HFFc6 (cell line): ENCODE data around the gene FAM111A. TPM values are rescaled to one million over a fixed set of nuclear protein-coding genes. Genes with fewer than 3 reads are reported as not detected.
A peak's percentile ranks its signal among the peaks of the same experiment; 100 is the strongest.
"Not testable (repeated sequence)": the region's sequence is repeated elsewhere in the genome, so short reads cannot be mapped to it uniquely, and the experiment has no call there.

Experiments
- DNase-seq: peaks from one replicate; pipeline ENCODE4 v3.0.0-alpha.2; 2018
- H3K27ac Mint-ChIP-seq: 2 replicates; pipeline ENCODE4 v1.8.0; 2020; ENCODE audit warnings: mild to moderate bottlenecking, mixed read lengths
- H3K27me3 Mint-ChIP-seq: 2 replicates; pipeline ENCODE4 v1.8.0; 2021; ENCODE audit warnings: mild to moderate bottlenecking, moderate library complexity, mixed read lengths; ENCODE audit not compliant: insufficient read depth
- H3K36me3 Mint-ChIP-seq: 2 replicates; pipeline ENCODE4 v1.8.0; 2021; ENCODE audit warnings: low read depth, mixed read lengths
- H3K4me1 Mint-ChIP-seq: 2 replicates; pipeline ENCODE4 v1.8.0; 2020; ENCODE audit warnings: low read depth, mixed read lengths
- H3K4me3 Mint-ChIP-seq: 2 replicates; pipeline ENCODE4 v1.8.0; 2020; ENCODE audit warnings: mild to moderate bottlenecking, moderate library complexity, mixed read lengths
- H3K9me3 Mint-ChIP-seq: 2 replicates; pipeline ENCODE4 v1.8.0; 2020; ENCODE audit warnings: mild to moderate bottlenecking, mixed read lengths
- total RNA-seq, 6 experiments: library from RNA; stranded (reverse); fragmentation: NEBNext Ultra II Directional; extraction: Animal tissue kit (Norgen Biotek cat#: 25700); gene quantifications; 2 replicates in 1 of 6; 3 replicates in 5 of 6; pipeline ENCODE4 v1.2.3, GENCODE V29; 2021
- TF ChIP-seq, protein P1 (sequence below): fragments of 200-600 bp; sonication (generic); IDR thresholded peaks from 2 replicates; pipeline ENCODE4 v1.5.0; 2021; ENCODE audit warnings: antibody characterized with exemption, mild to moderate bottlenecking

FAM111A gene
- total RNA-seq, 6 experiments from 2014 or later: 28.7 to 56.6 (median 46.7) TPM

DNA sequence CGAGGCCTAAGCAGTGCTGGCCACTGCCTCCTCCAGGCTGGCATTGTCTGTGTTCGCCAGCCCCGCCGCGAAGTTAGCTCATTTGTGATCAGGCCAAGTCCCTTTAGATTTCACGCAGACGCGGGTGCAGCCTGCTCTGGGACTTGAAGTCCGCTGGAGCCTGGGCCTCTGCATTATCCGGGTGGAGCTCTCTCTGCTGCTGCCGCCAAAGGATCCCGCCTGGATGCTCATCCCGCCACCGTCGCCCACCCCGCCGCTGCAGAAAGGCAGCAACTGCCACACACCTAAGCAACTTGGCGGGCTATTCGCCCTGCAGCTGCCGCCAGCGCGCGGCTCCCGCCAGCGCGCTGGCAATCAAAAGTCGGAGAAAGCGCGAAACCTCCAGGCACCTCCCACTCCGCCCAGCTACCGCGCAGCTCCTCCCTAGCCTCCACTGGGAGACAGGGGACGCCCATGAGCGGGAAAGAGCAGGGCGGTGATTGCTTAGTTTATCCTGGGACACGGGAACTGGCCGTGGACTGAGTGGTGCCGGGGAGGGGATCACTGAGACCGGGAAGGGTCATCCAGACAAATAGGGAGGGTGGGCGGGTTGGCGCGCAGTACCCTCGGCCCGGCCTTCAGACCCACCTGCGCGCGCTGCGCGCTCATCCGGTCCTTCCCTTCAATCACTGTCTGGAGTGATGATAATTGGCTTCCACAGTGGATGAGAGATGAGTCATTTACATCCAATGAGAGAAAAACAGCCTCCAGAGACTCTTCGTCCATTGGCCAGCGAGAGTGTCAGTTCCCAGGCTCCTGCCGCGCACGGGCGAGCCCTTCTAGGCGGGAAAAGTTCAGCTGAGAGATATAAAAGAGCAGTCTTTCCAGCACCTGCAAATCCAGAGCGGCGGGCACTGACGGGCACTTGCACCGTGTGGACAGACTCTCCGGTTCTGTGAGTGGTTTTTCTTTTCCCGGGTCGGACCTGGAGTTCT is 36.0 kb upstream of the FAM111A start, which contains the start of gene FAM111B:
TSS of gene FAM111B (plus strand) at position 875 of the 974 bp plus-strand sequence. CDS start 2,389 bp downstream, outside the sequence.
- peak within 1 kb of the TSS; percentile 96 for H3K4me3 Mint-ChIP-seq
- no peaks in the 10 kb centered on the region for H3K9me3 Mint-ChIP-seq
- H3K27ac Mint-ChIP-seq: peak within 1 kb of the TSS; percentile 63; the same call in 1 of the 2 replicates
- peak; percentile 92 for DNase-seq
- H3K27me3 Mint-ChIP-seq: peaks cover 2% of the 10 kb centered on the region
- H3K36me3 Mint-ChIP-seq: peaks cover 5% of the 10 kb centered on the region; the same call in 1 of the 2 replicates
- TF ChIP-seq, protein P1, sequence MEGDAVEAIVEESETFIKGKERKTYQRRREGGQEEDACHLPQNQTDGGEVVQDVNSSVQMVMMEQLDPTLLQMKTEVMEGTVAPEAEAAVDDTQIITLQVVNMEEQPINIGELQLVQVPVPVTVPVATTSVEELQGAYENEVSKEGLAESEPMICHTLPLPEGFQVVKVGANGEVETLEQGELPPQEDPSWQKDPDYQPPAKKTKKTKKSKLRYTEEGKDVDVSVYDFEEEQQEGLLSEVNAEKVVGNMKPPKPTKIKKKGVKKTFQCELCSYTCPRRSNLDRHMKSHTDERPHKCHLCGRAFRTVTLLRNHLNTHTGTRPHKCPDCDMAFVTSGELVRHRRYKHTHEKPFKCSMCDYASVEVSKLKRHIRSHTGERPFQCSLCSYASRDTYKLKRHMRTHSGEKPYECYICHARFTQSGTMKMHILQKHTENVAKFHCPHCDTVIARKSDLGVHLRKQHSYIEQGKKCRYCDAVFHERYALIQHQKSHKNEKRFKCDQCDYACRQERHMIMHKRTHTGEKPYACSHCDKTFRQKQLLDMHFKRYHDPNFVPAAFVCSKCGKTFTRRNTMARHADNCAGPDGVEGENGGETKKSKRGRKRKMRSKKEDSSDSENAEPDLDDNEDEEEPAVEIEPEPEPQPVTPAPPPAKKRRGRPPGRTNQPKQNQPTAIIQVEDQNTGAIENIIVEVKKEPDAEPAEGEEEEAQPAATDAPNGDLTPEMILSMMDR: no peak; the same call in 1 of the 2 replicates
- peaks cover 63% of the 10 kb centered on the region for H3K4me1 Mint-ChIP-seq

DNA sequence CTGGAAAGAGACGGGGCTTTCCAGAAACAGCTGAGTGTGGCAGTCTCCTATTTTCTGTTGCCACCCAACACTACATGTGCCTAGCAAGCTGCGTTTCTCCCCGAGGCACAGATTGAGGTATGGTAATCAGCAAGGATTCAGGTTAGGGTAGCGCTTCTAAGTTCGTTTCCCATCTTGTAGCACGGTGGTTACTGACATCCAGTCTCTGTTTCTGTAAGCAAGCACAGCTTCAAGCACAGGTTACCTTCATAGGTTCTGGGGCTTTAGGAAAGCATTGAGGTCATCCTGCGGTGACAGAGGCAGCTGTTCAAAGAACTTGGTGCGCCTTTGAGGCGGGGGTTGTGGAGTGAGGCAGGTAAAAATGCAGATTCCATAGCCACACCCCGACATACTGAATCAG is 34.9 kb upstream of the FAM111A start:
- not testable (repeated sequence) for H3K27ac Mint-ChIP-seq, H3K27me3 Mint-ChIP-seq, H3K36me3 Mint-ChIP-seq, H3K9me3 Mint-ChIP-seq, DNase-seq
- H3K4me1 Mint-ChIP-seq: peaks cover 64% of the 10 kb centered on the region
- peak overlapping the region; percentile 96 for H3K4me3 Mint-ChIP-seq

DNA sequence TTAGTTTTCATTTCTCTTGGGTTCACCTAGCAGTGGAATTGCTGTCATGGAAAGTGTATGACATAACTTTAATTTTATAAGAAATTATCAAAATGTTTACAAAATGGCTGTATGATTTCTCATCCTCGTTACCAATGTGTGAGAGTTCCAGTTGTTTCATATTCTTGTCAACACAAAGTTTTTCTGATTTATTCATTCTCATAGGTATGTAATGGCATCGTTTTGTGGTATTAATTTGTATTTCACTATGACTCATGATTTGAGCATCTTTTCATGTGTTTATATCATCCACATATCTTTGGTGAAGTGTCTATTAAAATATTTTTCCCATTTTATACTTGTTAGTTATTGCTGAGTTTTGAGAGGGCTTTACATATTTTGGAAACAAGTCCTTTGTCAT is 30.2 kb upstream of the FAM111A start:
- peaks cover 41% of the 10 kb centered on the region for H3K36me3 Mint-ChIP-seq
- H3K27me3 Mint-ChIP-seq: peaks cover 3% of the 10 kb centered on the region
- no peak overlapping the region for H3K4me3 Mint-ChIP-seq
- no peak for DNase-seq
- TF ChIP-seq, protein P1: no peak
- peaks cover 56% of the 10 kb centered on the region for H3K4me1 Mint-ChIP-seq
- peaks cover 5% of the 10 kb centered on the region for H3K9me3 Mint-ChIP-seq
- H3K27ac Mint-ChIP-seq: peak overlapping the region; percentile 10; the same call in 1 of the 2 replicates

DNA sequence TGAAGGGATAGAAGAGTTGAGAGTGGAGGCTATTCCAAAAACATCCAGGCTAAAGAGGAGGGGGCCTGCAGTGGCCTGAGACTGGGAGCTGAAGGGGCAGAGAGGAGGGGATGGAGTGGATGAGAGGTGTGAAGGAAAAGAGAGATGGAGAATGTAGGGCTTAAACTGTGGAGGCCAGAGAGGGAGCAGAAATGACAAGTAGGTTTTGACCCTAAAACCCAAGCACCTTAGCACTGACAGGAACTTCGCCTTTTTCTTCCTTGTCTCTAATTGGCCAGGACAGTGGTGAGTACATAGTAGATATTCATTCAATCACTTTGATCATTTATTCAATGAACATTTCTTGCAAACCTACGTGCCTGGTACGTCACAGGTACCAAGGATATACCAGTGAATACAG is 28.3 kb upstream of the FAM111A start:
- H3K36me3 Mint-ChIP-seq: peaks cover 58% of the 10 kb centered on the region
- H3K4me3 Mint-ChIP-seq: no peak overlapping the region
- H3K9me3 Mint-ChIP-seq: peaks cover 22% of the 10 kb centered on the region
- H3K4me1 Mint-ChIP-seq: peaks cover 37% of the 10 kb centered on the region
- H3K27ac Mint-ChIP-seq: no peak overlapping the region
- peaks cover 3% of the 10 kb centered on the region for H3K27me3 Mint-ChIP-seq
- DNase-seq: no peak
- TF ChIP-seq, protein P1: no peak

DNA sequence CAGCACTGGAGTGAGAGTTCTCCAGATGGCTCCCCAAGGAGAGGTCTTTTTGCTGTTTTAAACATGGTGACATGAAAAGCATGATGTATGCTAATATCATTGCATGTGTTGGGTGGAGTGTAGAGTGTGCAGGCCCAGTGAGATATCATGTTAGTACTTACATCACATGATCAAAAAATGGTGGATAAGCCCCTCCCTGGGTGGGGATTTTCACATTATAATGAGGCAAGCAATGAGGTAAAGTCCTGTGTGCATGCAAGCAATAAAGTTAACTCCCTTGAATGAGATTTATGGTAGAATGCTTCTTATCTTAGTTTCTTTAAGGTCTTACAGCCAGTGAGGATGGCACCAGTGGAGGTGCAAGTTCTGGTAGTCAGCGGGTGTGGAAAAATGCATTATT is 27.1 kb upstream of the FAM111A start:
- H3K36me3 Mint-ChIP-seq: peaks cover 56% of the 10 kb centered on the region
- TF ChIP-seq, protein P1: no peak

DNA sequence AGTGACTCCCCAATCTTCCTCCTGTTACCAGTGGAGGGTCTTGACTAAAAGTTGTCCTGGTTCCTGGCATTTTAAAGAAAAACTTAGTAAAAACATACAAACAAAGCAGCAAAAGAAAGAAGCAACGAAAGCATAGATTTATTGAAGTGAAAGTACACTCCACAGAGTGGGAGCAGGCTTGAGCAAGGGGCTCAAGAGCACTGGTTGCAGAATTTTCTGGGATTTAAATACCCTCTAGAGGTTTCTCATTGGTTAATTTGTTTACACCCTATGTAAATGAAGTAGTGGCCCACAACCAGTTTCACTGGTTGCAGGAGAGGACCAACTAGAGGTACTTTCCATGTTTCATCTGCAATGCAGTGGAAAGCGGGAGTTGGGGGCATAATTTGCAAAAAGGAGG is 24.9 kb upstream of the FAM111A start:
- no peak overlapping the region for H3K27ac Mint-ChIP-seq
- no peak overlapping the region for H3K4me3 Mint-ChIP-seq
- peaks cover 8% of the 10 kb centered on the region for H3K4me1 Mint-ChIP-seq
- H3K9me3 Mint-ChIP-seq: peaks cover 23% of the 10 kb centered on the region
- H3K36me3 Mint-ChIP-seq: peaks cover 56% of the 10 kb centered on the region
- peaks cover 3% of the 10 kb centered on the region for H3K27me3 Mint-ChIP-seq
- TF ChIP-seq, protein P1: no peak
- DNase-seq: no peak

More for the DNA sequence above, 27.1 kb upstream of the FAM111A start:
- H3K27ac Mint-ChIP-seq: no peak overlapping the region
- peaks cover 28% of the 10 kb centered on the region for H3K4me1 Mint-ChIP-seq
- no peak overlapping the region for H3K4me3 Mint-ChIP-seq
- no peak for DNase-seq
- peaks cover 3% of the 10 kb centered on the region for H3K27me3 Mint-ChIP-seq
- H3K9me3 Mint-ChIP-seq: peaks cover 23% of the 10 kb centered on the region
